Measurements from ENCODE around the gene TRAPPC2L. TPM values are rescaled to one million over a fixed set of nuclear protein-coding genes. Genes with fewer than 3 reads are reported as not detected.

The TRAPPC2L gene
- total RNA-seq, 1 experiment from 2014 or later = 82.0 TPM

GRCh38 chr16:88908307-88908706 lies 51.4 kb downstream of the TRAPPC2L start (continued):
- no peak for TF ChIP-seq ELF4 (CRISPR knock-in tag; IDR thresholded peaks at IDR 0.05; ENCODE audit: low read depth)
- no peak for TF ChIP-seq USF2 (CRISPR knock-in tag; IDR thresholded peaks at IDR 0.05)
- TF ChIP-seq NFE2L1 (CRISPR knock-in tag; IDR thresholded peaks at IDR 0.05) = no peak
- no peak for TF ChIP-seq NR2C2 (CRISPR knock-in tag; IDR thresholded peaks at IDR 0.05)
- no peak for TF ChIP-seq TEAD1 (CRISPR knock-in tag; IDR thresholded peaks at IDR 0.05)
- no peak for TF ChIP-seq ZNF281 (CRISPR knock-in tag; IDR thresholded peaks at IDR 0.05)
- TF ChIP-seq ZNF121 (CRISPR knock-in tag; IDR thresholded peaks at IDR 0.05) = no peak
- no peak for TF ChIP-seq ESRRA (CRISPR knock-in tag; IDR thresholded peaks at IDR 0.05; ENCODE audit: borderline replicate concordance)
- no peak for TF ChIP-seq ZNF138 (CRISPR knock-in tag; conservative IDR thresholded peaks at IDR 0.05)

- Mint-ChIP-seq H3K9me3 (peaks cover 10% of the 10 kb centered on the region; the same call in 1 of the 2 replicates), H3K36me3 (no peaks in the 10 kb centered on the region), H3K27ac (no peak overlapping the region), H3K27me3 (ENCODE audit: low read depth) (no peaks in the 10 kb centered on the region), H3K4me3 (no peak overlapping the region), H3K4me1 (peaks cover 2% of the 10 kb centered on the region; the same call in 1 of the 2 replicates)
- CTCF ChIA-PET = interaction anchor here (0.6 kb wide), 1 partner anchor 32 kb away, joined by 3 read pairs; no protein-coding TSS in a partner anchor
- POLR2A ChIA-PET = no interaction called here
- no peak for ATAC-seq
- no peak for DNase-seq (ENCODE audit: low spot score)
- TF ChIP-seq, protein P1, sequence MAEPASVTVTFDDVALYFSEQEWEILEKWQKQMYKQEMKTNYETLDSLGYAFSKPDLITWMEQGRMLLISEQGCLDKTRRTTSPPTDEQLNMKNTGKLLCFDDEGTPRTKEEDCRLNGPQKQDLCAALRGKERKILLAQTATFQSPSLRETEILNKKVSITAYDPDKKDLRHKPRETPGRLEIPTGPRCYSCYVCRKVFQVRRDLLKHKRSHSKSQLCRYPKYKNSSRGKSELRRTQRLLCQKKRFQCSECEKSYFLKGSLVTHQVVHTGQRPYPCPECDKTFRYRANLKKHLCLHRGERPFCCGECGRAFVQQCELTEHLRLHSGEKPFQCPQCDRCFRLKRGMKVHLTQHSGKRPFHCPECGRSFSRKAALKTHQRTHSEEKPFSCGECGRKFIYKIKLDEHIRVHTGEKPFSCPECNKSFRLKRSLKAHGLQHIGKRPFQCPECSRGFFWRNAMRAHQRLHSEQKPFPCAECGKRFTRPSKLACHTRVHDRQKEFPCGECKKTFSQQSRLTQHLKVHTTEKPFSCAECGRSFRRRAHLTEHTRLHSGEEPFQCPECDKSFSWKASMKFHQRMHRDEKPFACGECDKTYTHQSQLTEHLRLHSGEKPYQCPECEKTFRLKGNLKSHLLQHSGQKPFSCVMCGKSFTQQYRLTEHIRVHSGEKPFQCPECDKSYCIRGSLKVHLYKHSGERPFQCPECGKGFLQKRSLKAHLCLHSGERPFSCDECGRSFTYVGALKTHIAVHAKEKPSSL (CRISPR knock-in tag; conservative IDR thresholded peaks at IDR 0.05) = no peak
- TF ChIP-seq HMGA2 (CRISPR knock-in tag; IDR thresholded peaks at IDR 0.05) (no peak), USF2 (CRISPR knock-in tag; IDR thresholded peaks at IDR 0.05) (no peak), MXD4 (CRISPR knock-in tag; IDR thresholded peaks at IDR 0.05; ENCODE audit: borderline replicate concordance) (no peak), ZNF263 (CRISPR knock-in tag; IDR thresholded peaks at IDR 0.05; ENCODE audit: low read depth) (no peak), CREB1 (CRISPR knock-in tag; IDR thresholded peaks at IDR 0.05) (no peak), ZNF138 (CRISPR knock-in tag; conservative IDR thresholded peaks at IDR 0.05) (no peak), ESRRA (CRISPR knock-in tag; IDR thresholded peaks at IDR 0.05; ENCODE audit: borderline replicate concordance) (no peak), STAT6 (CRISPR knock-in tag; conservative IDR thresholded peaks at IDR 0.05; ENCODE audit: low read depth) (no peak), EMX1 (CRISPR knock-in tag; IDR thresholded peaks at IDR 0.05) (no peak), E2F5 (CRISPR knock-in tag; IDR thresholded peaks at IDR 0.05) (no peak), NR2C2 (CRISPR knock-in tag; IDR thresholded peaks at IDR 0.05) (no peak), CREM (CRISPR knock-in tag; IDR thresholded peaks at IDR 0.05) (no peak), ZNF512 (CRISPR knock-in tag; IDR thresholded peaks at IDR 0.05; ENCODE audit: borderline replicate concordance) (no peak)
- TF ChIP-seq, protein P2, sequence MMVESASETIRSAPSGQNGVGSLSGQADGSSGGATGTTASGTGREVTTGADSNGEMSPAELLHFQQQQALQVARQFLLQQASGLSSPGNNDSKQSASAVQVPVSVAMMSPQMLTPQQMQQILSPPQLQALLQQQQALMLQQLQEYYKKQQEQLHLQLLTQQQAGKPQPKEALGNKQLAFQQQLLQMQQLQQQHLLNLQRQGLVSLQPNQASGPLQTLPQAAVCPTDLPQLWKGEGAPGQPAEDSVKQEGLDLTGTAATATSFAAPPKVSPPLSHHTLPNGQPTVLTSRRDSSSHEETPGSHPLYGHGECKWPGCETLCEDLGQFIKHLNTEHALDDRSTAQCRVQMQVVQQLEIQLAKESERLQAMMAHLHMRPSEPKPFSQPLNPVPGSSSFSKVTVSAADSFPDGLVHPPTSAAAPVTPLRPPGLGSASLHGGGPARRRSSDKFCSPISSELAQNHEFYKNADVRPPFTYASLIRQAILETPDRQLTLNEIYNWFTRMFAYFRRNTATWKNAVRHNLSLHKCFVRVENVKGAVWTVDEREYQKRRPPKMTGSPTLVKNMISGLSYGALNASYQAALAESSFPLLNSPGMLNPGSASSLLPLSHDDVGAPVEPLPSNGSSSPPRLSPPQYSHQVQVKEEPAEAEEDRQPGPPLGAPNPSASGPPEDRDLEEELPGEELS (CRISPR knock-in tag; IDR thresholded peaks at IDR 0.05) = no peak
These were observed 52.7 kb downstream of the TRAPPC2L start for GRCh38 chr16:88909431-88910210.

Data from WTC11 (cell line).